GM18858 (cell line): ENCODE measurements around the gene TOX2.

Experiments
- ATAC-seq: cut with Tn5 transposase; IDR thresholded peaks from one replicate; pipeline ENCODE4 v1.9.1; 2021; ENCODE audit not compliant: unreplicated experiment

Gene TOX2

GRCh38 chr20:44073011-44073674 lies 158.5 kb downstream of the TOX2 start:
- ATAC-seq: no peak

- ATAC-seq: no peak
These were observed 159.0 kb downstream of the TOX2 start for GRCh38 chr20:44073675-44074071.

GRCh38 chr20:44074252-44075151 lies 159.8 kb downstream of the TOX2 start:
- ATAC-seq: no peak

- no peak for ATAC-seq
These were observed 160.7 kb downstream of the TOX2 start for GRCh38 chr20:44075191-44075949.

GRCh38 chr20:44075950-44076232 lies 161.2 kb downstream of the TOX2 start:
- no peak for ATAC-seq

- no peak for ATAC-seq
These were observed 164.6 kb downstream of the TOX2 start for GRCh38 chr20:44079291-44079690.

GRCh38 chr20:44080064-44080463 lies 165.4 kb downstream of the TOX2 start:
- no peak for ATAC-seq

- ATAC-seq: peak; percentile 38
These were observed 166.1 kb downstream of the TOX2 start for GRCh38 chr20:44080646-44081267.

- no peak for ATAC-seq
These were observed 166.8 kb downstream of the TOX2 start for GRCh38 chr20:44081476-44081875.

GRCh38 chr20:44081888-44082287 lies 167.2 kb downstream of the TOX2 start:
- no peak for ATAC-seq

GRCh38 chr20:44083220-44083933 lies 168.7 kb downstream of the TOX2 start:
- no peak for ATAC-seq

GRCh38 chr20:44084439-44084838 lies 169.8 kb downstream of the TOX2 start:
- no peak for ATAC-seq

GRCh38 chr20:44084891-44085290 lies 170.2 kb downstream of the TOX2 start:
- no peak for ATAC-seq

- ATAC-seq: no peak
These were observed 171.2 kb downstream of the TOX2 start for GRCh38 chr20:44085616-44086434.

- ATAC-seq: no peak
These were observed 172.6 kb downstream of the TOX2 start for GRCh38 chr20:44087051-44087856.

GRCh38 chr20:44087857-44088120 lies 173.1 kb downstream of the TOX2 start:
- no peak for ATAC-seq

- ATAC-seq: no peak
These were observed 175.5 kb downstream of the TOX2 start for GRCh38 chr20:44089987-44090674.

GRCh38 chr20:44091026-44091425 lies 176.4 kb downstream of the TOX2 start:
- no peak for ATAC-seq
